ENCODE measurements around the gene CCDC12.

CCDC12 gene

GRCh38 chr3:46960835-46961234 lies 15.7 kb downstream of the CCDC12 start:
- no peak for TF ChIP-seq CTCF (IDR thresholded peaks at IDR 0.05; ENCODE audit: low read depth, low read length, missing control alignments)

GRCh38 chr3:46960081-46960701 lies 16.4 kb downstream of the CCDC12 start:
- TF ChIP-seq CTCF (IDR thresholded peaks at IDR 0.05; ENCODE audit: low read depth, low read length, missing control alignments), result no peak
- H3K4me3 ChIP-seq (replicated peaks; ENCODE audit: low read depth, low read length), result no peak overlapping the region
- DNase-seq (ENCODE audit: extremely low read depth, low read depth), result peak; percentile 49

More at GRCh38 chr3:46960835-46961234, 15.7 kb downstream of the CCDC12 start:
- no peak overlapping the region for H3K4me3 ChIP-seq (replicated peaks; ENCODE audit: low read depth, low read length)
- no peak for DNase-seq (ENCODE audit: extremely low read depth, low read depth)

- H3K4me3 ChIP-seq (replicated peaks; ENCODE audit: low read depth, low read length), result no peak overlapping the region
- TF ChIP-seq CTCF (IDR thresholded peaks at IDR 0.05; ENCODE audit: low read depth, low read length, missing control alignments), result no peak
- DNase-seq (ENCODE audit: extremely low read depth, low read depth), result no peak
Measured at GRCh38 chr3:46959161-46959511, 17.4 kb downstream of the CCDC12 start.

- no peak for TF ChIP-seq CTCF (IDR thresholded peaks at IDR 0.05; ENCODE audit: low read depth, low read length, missing control alignments)
- no peak for DNase-seq (ENCODE audit: extremely low read depth, low read depth)
- no peak overlapping the region for H3K4me3 ChIP-seq (replicated peaks; ENCODE audit: low read depth, low read length)
Measured at GRCh38 chr3:46958467-46959160, 17.9 kb downstream of the CCDC12 start.

GRCh38 chr3:46957092-46957820 lies 19.3 kb downstream of the CCDC12 start:
- H3K4me3 ChIP-seq (replicated peaks; ENCODE audit: low read depth, low read length), result no peak overlapping the region
- no peak for DNase-seq (ENCODE audit: extremely low read depth, low read depth)
- no peak for TF ChIP-seq CTCF (IDR thresholded peaks at IDR 0.05; ENCODE audit: low read depth, low read length, missing control alignments)

GRCh38 chr3:46955801-46956259 lies 20.7 kb downstream of the CCDC12 start:
- DNase-seq (ENCODE audit: extremely low read depth, low read depth), result no peak
- no peak overlapping the region for H3K4me3 ChIP-seq (replicated peaks; ENCODE audit: low read depth, low read length)
- no peak for TF ChIP-seq CTCF (IDR thresholded peaks at IDR 0.05; ENCODE audit: low read depth, low read length, missing control alignments)
